HCT116 (cell line): ENCODE measurements around the gene FLT4. TPM values are rescaled to one million over a fixed set of nuclear protein-coding genes. Genes with fewer than 3 reads are reported as not detected.

Experiments
- ATAC-seq: fragments of 200-7000 bp; cut with Tn5 transposase; 2 replicates; pipeline ENCODE4 v1.9.1; 2020; ENCODE audit warnings: mild to moderate bottlenecking, moderate library complexity
- BruUV-seq: library from RNA; stranded (reverse); fragments of 400-500 nt; replicated peaks from 2 replicates; lab custom pipeline; 2021; lab: Mats Ljungman, UMichigan
- CTCF ChIA-PET: fragments of 300-600 bp; sonication (Branson Sonifier 250); formaldehyde crosslinking; loops from one replicate; lab custom pipeline; 2021; ENCODE audit warnings: antibody characterized with exemption; lab: Charles Lee
- POLR2A ChIA-PET: fragments of 300-600, 350-600 bp; sonication (Branson Sonifier 250); formaldehyde crosslinking; loops from one replicate; lab custom pipeline; 2021; ENCODE audit warnings: antibody characterized with exemption; lab: Charles Lee
- RAD21 ChIA-PET, 2 experiments: fragments of 300-600 bp; sonication (Branson Sonifier 250); formaldehyde crosslinking; loops; one replicate each; lab custom pipeline; 2023; ENCODE audit warnings: low total read pairs in 2 of 2; ENCODE audit not compliant: uncharacterized antibody in 2 of 2, unreplicated experiment in 2 of 2, low non-redundant PET in 1 of 2; lab: Charles Lee
- DNase-seq: peaks from one replicate; pipeline ENCODE4 v3.0.0-alpha.2; 2010; ENCODE audit warnings: low read depth, low spot score
- H2AFZ ChIP-seq: fragments of 200-600 bp; shearing (Covaris generic), sonication (generic); 2 replicates; pipeline ENCODE4 v1.6.1; 2017; ENCODE audit warnings: low read depth, mixed run types, mixed read lengths, antibody characterized with exemption, low read length; ENCODE audit not compliant: poor library complexity, severe bottlenecking
- H3K27ac ChIP-seq: 2 replicates; pipeline ENCODE4 v1.5.1; 2012; ENCODE audit warnings: low read depth, low read length
- H3K27me3 ChIP-seq: fragments of 200-600 bp; sonication (generic); 2 replicates; pipeline ENCODE4 v1.6.1; 2016; ENCODE audit warnings: mixed run types, low read length, mixed read lengths; ENCODE audit not compliant: insufficient read depth
- H3K36me3 ChIP-seq, 2 experiments: fragments of 200-500 bp in 1 of 2; fragments of 200-600 bp in 1 of 2; sonication (Bioruptor generic) in 1 of 2; sonication (generic) in 1 of 2; 2 replicates each; pipeline versions ENCODE4 v1.5.1 to v1.6.1; 2014 to 2016; ENCODE audit warnings: low read length in 2 of 2, inconsistent platforms in 1 of 2, mixed read lengths in 1 of 2, mixed run types in 1 of 2; ENCODE audit not compliant: insufficient read depth in 2 of 2, control insufficient read depth in 1 of 2
- H3K4me1 ChIP-seq, 2 experiments: fragments of 200-600 bp in 1 of 2; sonication (generic) in 1 of 2; 2 replicates each; pipeline versions ENCODE4 v1.5.1 to v1.6.1; 2012 to 2017; ENCODE audit warnings: low read length in 2 of 2, inconsistent platforms in 1 of 2, mild to moderate bottlenecking in 1 of 2, mixed read lengths in 1 of 2, mixed run types in 1 of 2, moderate library complexity in 1 of 2; ENCODE audit not compliant: insufficient read depth in 2 of 2, control insufficient read depth in 1 of 2
- H3K4me2 ChIP-seq: fragments of 200-600 bp; sonication (generic); 2 replicates; pipeline ENCODE4 v1.6.1; 2017; ENCODE audit warnings: mixed run types, low read length, mixed read lengths
- H3K4me3 ChIP-seq, 2 experiments: fragments of 200-600 bp in 1 of 2; sonication (generic) in 1 of 2; replicated peaks in 1 of 2; 2 replicates each; pipeline ENCODE4 v1.5.1; 2011 to 2016; ENCODE audit warnings: low read length in 2 of 2, control low read depth in 1 of 2, low read depth in 1 of 2, mild to moderate bottlenecking in 1 of 2, mixed read lengths in 1 of 2, mixed run types in 1 of 2
- H3K79me2 ChIP-seq: fragments of 200-600 bp; sonication (generic); 2 replicates; pipeline ENCODE4 v1.6.1; 2017; ENCODE audit warnings: mild to moderate bottlenecking, mixed run types, low read length, moderate library complexity, mixed read lengths; ENCODE audit not compliant: insufficient read depth
- H3K9ac ChIP-seq: fragments of 200-600 bp; sonication (generic); 2 replicates; pipeline ENCODE4 v1.6.1; 2016; ENCODE audit warnings: low read length, mixed read lengths
- H3K9me2 ChIP-seq: fragments of 200-600 bp; sonication (generic), shearing (Covaris generic); 2 replicates; pipeline ENCODE4 v1.6.1; 2017; ENCODE audit warnings: mixed run types, mild to moderate bottlenecking, moderate library complexity; ENCODE audit not compliant: insufficient read depth
- H3K9me3 ChIP-seq, 2 experiments: fragments of 200-500 bp in 1 of 2; fragments of 200-600 bp in 1 of 2; sonication (Bioruptor generic) in 1 of 2; sonication (generic) in 1 of 2; 2 replicates each; pipeline ENCODE4 v1.6.1; 2014 to 2017; ENCODE audit warnings: low read length in 2 of 2, mixed read lengths in 2 of 2, inconsistent platforms in 1 of 2, low read depth in 1 of 2, mild to moderate bottlenecking in 1 of 2, mixed run types in 1 of 2, moderate library complexity in 1 of 2; ENCODE audit not compliant: control insufficient read depth in 1 of 2, insufficient read depth in 1 of 2
- H4K20me1 ChIP-seq: fragments of 200-600 bp; sonication (generic), shearing (Covaris generic); 2 replicates; pipeline ENCODE4 v1.6.1; 2017; ENCODE audit warnings: mixed run types, mild to moderate bottlenecking, moderate library complexity; ENCODE audit not compliant: insufficient read depth
- ATF3 ChIP-seq: IDR thresholded peaks from 2 replicates; pipeline ENCODE4 v1.6.1; 2012
- ELF1 ChIP-seq: IDR thresholded peaks from 2 replicates; pipeline ENCODE4 v1.6.1; 2012; ENCODE audit warnings: low read depth, borderline replicate concordance
- EZH2 ChIP-seq: fragments of 200-600 bp; sonication (generic); IDR thresholded peaks from 2 replicates; pipeline ENCODE4 v1.6.1; 2017; ENCODE audit warnings: antibody characterized with exemption, mixed run types
- EZH2phosphoT487 ChIP-seq: fragments of 200-600 bp; IDR thresholded peaks from 2 replicates; pipeline ENCODE4 v1.6.1; 2018; ENCODE audit warnings: antibody characterized with exemption, borderline replicate concordance
- JUND ChIP-seq: IDR thresholded peaks from 2 replicates; pipeline ENCODE4 v1.6.1; 2012
- POLR2A ChIP-seq: IDR thresholded peaks from 2 replicates; pipeline ENCODE4 v1.7.0; 2011; ENCODE audit warnings: borderline replicate concordance; ENCODE audit not compliant: insufficient read depth, insufficient read length; ENCODE audit errors: extremely low read depth
- POLR2AphosphoS5 ChIP-seq: IDR thresholded peaks from 2 replicates; pipeline ENCODE4 v1.6.1; 2011; ENCODE audit warnings: mild to moderate bottlenecking, low read depth, low read length, moderate library complexity
- SP1 ChIP-seq: IDR thresholded peaks from 2 replicates; pipeline ENCODE4 v1.6.1; 2012; ENCODE audit warnings: low read depth
- SRF ChIP-seq: IDR thresholded peaks from 2 replicates; pipeline ENCODE4 v1.6.1; 2012; ENCODE audit warnings: low read depth
- TCF7L2 ChIP-seq: IDR thresholded peaks from 2 replicates; pipeline ENCODE4 v1.7.0; 2011; ENCODE audit warnings: borderline replicate concordance, inconsistent platforms; ENCODE audit not compliant: insufficient read depth, insufficient read length; ENCODE audit errors: extremely low read depth
- YY1 ChIP-seq: IDR thresholded peaks from 2 replicates; pipeline ENCODE4 v1.6.1; 2011; ENCODE audit warnings: low read length, low read depth, moderate library complexity, mild to moderate bottlenecking; ENCODE audit not compliant: insufficient replicate concordance; ENCODE audit errors: extremely low read depth
- ZFX ChIP-seq: fragments of 450-650 bp; IDR thresholded peaks from 2 replicates; pipeline ENCODE4 v1.6.1; 2017
- ZNF274 ChIP-seq: fragments of 200-500 bp; sonication (Bioruptor generic); IDR thresholded peaks from 2 replicates; pipeline ENCODE4 v1.6.1; 2014; ENCODE audit warnings: mild to moderate bottlenecking, low read depth, low read length, inconsistent platforms
- intact Hi-C: fragments of 100-400 bp; cut with micrococcal nuclease; formaldehyde crosslinking; loops from 2 replicates; pipeline ENCODE4 v1.10.0; 2022
- total RNA-seq: library from RNA; stranded (reverse); gene quantifications from one replicate; pipeline ENCODE4 v1.2.1, GENCODE V29; 2021; ENCODE audit not compliant: unreplicated experiment
- TF ChIP-seq, protein P1 (sequence below): IDR thresholded peaks from 2 replicates; pipeline ENCODE4 v1.6.1; 2012
- TF ChIP-seq, protein P2 (sequence below), 3 experiments: fragments of 200-600 bp in 1 of 3; sonication (generic) in 1 of 3; IDR thresholded peaks in 2 of 3; conservative IDR thresholded peaks in 1 of 3; 2 replicates each; pipeline ENCODE4 v1.5.1; 2012 to 2017; ENCODE audit warnings: low read depth in 2 of 3, low read length in 2 of 3, antibody characterized with exemption in 1 of 3, borderline replicate concordance in 1 of 3, control low read depth in 1 of 3, mild to moderate bottlenecking in 1 of 3, mixed read lengths in 1 of 3, mixed run types in 1 of 3, moderate library complexity in 1 of 3; ENCODE audit not compliant: insufficient read depth in 1 of 3
- TF ChIP-seq, protein P3 (sequence below): IDR thresholded peaks from 2 replicates; pipeline ENCODE4 v1.6.1; 2012; ENCODE audit warnings: low read depth

The FLT4 gene
- total RNA-seq, 1 experiment from 2014 or later, result 0.17 TPM

DNA sequence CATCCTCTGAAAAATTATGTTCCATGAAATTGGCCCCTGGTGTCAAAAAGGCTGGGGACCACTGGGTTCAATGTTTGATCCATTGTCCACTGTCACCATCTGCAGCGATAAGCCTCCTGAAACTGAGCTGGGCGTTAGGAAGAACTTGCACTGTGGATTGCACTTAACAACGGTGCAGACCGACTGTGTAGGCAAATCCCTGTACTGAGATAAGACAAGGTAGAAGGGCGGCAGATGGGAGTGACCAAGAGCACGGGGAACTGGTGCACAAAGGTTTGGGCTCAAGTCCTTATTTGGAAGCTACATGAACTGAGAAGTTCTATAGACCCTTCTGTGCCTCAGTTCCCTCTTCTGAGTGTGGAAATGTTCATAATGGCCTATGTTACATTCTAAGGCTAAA, 41.6 kb upstream of the FLT4 start:
- TF ChIP-seq POLR2AphosphoS5 (no peak), ZFX (no peak), POLR2A (no peak)
- Histone ChIP-seq H3K79me2 (no peaks in the 10 kb centered on the region), H2AFZ (no peak overlapping the region), H3K36me3 (no peaks in the 10 kb centered on the region), H3K9me2 (no peaks in the 10 kb centered on the region), H3K4me2 (no peak overlapping the region), H3K4me1 (no peaks in the 10 kb centered on the region), H3K9me3 (no peaks in the 10 kb centered on the region), H3K4me3 (no peak overlapping the region), H3K27me3 (0 out of 2 replicates have a peak, but pooled peaks cover 10% of the 10 kb centered on the region), H3K9ac (no peak overlapping the region), H4K20me1 (no peaks in the 10 kb centered on the region), H3K27ac (no peak overlapping the region)
- CTCF ChIA-PET, result no interaction called here
- intact Hi-C loops, result no loop called here
- no TSS peak for BruUV-seq
- ATAC-seq (no peak), DNase-seq (no peak)
- RAD21 ChIA-PET, result no interaction called here
- POLR2A ChIA-PET, result no interaction called here

DNA sequence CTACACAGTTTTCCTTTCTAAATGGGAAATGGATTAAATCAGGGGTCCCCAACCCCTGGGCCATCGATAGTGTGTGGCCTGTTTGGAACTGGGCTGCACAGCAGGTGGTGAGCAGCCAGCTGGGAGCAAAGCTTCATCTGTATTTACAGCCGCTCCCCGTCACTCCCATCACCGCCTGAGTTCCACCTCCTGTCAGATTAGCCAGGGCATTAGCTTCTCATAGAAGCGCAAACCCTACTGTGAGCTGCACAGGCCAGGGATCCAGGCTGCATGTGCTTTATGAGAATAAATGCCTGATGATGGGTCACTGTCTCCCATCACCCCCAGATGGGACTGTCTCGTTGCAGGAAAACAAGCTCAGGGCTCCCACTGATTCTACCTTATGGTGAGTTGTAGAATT, 41.2 kb upstream of the FLT4 start:
- BruUV-seq, result no TSS peak
- ATAC-seq (no peak), DNase-seq (no peak)
- Histone ChIP-seq H3K36me3 (no peaks in the 10 kb centered on the region), H3K27ac (no peak overlapping the region), H2AFZ (no peak overlapping the region), H3K9ac (no peak overlapping the region), H3K79me2 (no peaks in the 10 kb centered on the region), H3K4me3 (no peak overlapping the region), H3K9me3 (no peaks in the 10 kb centered on the region), H4K20me1 (no peaks in the 10 kb centered on the region), H3K9me2 (no peaks in the 10 kb centered on the region), H3K4me2 (no peak overlapping the region), H3K27me3 (0 out of 2 replicates have a peak, but pooled peaks cover 10% of the 10 kb centered on the region), H3K4me1 (no peaks in the 10 kb centered on the region)
- ChIA-PET CTCF (no interaction called here), RAD21 (no interaction called here), POLR2A (no interaction called here)
- intact Hi-C loops, result no loop called here
- TF ChIP-seq SRF (no peak), JUND (no peak), EZH2 (no peak), YY1 (no peak), TCF7L2 (no peak), ELF1 (no peak), POLR2AphosphoS5 (no peak), ZNF274 (no peak), SP1 (no peak), EZH2phosphoT487 (no peak), POLR2A (no peak), ATF3 (no peak)
- TF ChIP-seq, protein P1, sequence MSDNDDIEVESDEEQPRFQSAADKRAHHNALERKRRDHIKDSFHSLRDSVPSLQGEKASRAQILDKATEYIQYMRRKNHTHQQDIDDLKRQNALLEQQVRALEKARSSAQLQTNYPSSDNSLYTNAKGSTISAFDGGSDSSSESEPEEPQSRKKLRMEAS, result no peak
- TF ChIP-seq, protein P2, sequence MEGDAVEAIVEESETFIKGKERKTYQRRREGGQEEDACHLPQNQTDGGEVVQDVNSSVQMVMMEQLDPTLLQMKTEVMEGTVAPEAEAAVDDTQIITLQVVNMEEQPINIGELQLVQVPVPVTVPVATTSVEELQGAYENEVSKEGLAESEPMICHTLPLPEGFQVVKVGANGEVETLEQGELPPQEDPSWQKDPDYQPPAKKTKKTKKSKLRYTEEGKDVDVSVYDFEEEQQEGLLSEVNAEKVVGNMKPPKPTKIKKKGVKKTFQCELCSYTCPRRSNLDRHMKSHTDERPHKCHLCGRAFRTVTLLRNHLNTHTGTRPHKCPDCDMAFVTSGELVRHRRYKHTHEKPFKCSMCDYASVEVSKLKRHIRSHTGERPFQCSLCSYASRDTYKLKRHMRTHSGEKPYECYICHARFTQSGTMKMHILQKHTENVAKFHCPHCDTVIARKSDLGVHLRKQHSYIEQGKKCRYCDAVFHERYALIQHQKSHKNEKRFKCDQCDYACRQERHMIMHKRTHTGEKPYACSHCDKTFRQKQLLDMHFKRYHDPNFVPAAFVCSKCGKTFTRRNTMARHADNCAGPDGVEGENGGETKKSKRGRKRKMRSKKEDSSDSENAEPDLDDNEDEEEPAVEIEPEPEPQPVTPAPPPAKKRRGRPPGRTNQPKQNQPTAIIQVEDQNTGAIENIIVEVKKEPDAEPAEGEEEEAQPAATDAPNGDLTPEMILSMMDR (IDR thresholded peaks at IDR 0.05 in 2 of 3, conservative IDR thresholded peaks at IDR 0.05 in 1 of 3; ENCODE audit: borderline replicate concordance in 1 of 3, insufficient read depth in 1 of 3, low read depth in 2 of 3, low read length in 2 of 3), result no peak
- TF ChIP-seq, protein P3, sequence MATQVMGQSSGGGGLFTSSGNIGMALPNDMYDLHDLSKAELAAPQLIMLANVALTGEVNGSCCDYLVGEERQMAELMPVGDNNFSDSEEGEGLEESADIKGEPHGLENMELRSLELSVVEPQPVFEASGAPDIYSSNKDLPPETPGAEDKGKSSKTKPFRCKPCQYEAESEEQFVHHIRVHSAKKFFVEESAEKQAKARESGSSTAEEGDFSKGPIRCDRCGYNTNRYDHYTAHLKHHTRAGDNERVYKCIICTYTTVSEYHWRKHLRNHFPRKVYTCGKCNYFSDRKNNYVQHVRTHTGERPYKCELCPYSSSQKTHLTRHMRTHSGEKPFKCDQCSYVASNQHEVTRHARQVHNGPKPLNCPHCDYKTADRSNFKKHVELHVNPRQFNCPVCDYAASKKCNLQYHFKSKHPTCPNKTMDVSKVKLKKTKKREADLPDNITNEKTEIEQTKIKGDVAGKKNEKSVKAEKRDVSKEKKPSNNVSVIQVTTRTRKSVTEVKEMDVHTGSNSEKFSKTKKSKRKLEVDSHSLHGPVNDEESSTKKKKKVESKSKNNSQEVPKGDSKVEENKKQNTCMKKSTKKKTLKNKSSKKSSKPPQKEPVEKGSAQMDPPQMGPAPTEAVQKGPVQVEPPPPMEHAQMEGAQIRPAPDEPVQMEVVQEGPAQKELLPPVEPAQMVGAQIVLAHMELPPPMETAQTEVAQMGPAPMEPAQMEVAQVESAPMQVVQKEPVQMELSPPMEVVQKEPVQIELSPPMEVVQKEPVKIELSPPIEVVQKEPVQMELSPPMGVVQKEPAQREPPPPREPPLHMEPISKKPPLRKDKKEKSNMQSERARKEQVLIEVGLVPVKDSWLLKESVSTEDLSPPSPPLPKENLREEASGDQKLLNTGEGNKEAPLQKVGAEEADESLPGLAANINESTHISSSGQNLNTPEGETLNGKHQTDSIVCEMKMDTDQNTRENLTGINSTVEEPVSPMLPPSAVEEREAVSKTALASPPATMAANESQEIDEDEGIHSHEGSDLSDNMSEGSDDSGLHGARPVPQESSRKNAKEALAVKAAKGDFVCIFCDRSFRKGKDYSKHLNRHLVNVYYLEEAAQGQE, result no peak
